ENCODE results near the gene RFX8. TPM values are rescaled to one million over a fixed set of nuclear protein-coding genes. Genes with fewer than 3 reads are reported as not detected.
A peak's percentile ranks its signal among the peaks of the same experiment; 100 is the strongest.

The RFX8 gene
- total RNA-seq, 6 donors from 2014 or later: 0.24 to 21.0 (median 0.80) TPM; not detected in 2

DNA sequence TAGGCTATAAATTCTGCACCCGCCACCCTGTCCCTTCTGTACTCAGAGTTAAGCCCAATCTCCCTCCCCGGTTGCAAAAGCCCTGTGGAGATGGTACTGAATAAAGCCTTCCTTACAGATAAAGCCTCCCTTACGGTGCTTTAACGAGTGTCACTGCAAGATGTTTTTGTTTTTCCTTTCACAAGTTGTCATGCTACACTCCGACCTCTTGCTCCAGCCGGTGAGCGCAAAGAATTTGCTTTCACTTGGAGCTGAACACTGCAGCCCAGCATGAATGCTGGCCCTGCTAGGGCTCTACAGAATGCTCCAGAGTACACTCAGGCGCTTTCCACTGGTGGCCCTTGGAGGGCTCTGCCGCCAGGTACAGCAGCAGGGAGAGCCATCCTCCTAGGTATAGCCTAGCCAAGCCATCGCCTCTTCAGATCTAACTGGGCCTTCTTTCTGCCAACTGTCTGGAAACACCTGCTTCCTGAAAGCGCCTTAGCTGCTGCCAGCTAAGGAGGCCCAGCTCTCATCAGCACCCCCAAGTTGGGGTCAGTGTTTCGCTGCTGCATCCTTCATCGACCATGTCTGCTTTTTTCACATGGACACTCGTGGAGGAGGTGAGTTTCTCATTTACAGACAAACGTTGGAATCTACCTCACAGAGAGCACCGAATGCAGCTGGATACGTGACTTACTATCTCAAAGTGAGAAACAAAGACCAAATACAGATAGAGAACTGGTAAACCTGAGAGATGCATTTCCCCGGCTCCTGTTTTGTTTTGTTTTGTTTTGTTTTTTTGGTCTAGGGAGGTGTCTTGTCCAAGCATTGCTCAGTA, 74.2 kb downstream of the RFX8 start:
- Histone ChIP-seq H3K9me3 (no peaks in the 10 kb centered on the region), H3K4me1 (no peaks in the 10 kb centered on the region), H3K4me3 (no peak overlapping the region), H3K27ac (no peak overlapping the region), H3K27me3 (no peaks in the 10 kb centered on the region), H3K36me3 (no peaks in the 10 kb centered on the region)
- DNase-seq: no peak
- 65% methylated on average over 18 of the region's 18 CpGs for WGBS, 2 donors
- ATAC-seq (ENCODE audit: low FRiP score in 2 of 2): peak in 1 of 2 donors; percentile 14
- TF ChIP-seq, protein P1, sequence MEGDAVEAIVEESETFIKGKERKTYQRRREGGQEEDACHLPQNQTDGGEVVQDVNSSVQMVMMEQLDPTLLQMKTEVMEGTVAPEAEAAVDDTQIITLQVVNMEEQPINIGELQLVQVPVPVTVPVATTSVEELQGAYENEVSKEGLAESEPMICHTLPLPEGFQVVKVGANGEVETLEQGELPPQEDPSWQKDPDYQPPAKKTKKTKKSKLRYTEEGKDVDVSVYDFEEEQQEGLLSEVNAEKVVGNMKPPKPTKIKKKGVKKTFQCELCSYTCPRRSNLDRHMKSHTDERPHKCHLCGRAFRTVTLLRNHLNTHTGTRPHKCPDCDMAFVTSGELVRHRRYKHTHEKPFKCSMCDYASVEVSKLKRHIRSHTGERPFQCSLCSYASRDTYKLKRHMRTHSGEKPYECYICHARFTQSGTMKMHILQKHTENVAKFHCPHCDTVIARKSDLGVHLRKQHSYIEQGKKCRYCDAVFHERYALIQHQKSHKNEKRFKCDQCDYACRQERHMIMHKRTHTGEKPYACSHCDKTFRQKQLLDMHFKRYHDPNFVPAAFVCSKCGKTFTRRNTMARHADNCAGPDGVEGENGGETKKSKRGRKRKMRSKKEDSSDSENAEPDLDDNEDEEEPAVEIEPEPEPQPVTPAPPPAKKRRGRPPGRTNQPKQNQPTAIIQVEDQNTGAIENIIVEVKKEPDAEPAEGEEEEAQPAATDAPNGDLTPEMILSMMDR (IDR thresholded peaks at IDR 0.05): no peak
- TF ChIP-seq EP300 (IDR thresholded peaks at IDR 0.05): no peak
- no peak for TF ChIP-seq POLR2AphosphoS5 (IDR thresholded peaks at IDR 0.05)
- no peak for TF ChIP-seq POLR2A (IDR thresholded peaks at IDR 0.05)

DNA sequence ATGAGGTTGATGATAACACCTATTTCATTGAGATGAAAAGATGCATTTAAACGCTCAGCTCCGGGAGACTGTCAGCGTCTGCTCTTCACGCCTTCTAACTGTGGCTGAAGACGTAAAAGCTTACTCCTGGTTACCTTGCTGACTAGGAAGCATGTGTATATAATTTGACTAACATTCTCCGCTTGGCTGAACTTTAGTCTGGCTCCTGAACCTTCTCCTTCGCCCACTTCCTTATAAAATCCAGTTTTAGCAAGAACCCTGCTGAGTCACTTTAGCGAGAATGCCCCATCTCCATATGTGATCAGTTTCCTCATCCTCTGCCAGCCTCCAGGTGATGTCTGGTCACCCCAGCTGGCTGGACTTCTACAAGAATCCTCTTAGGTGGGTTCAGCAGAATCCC, 74.9 kb downstream of the RFX8 start:
- Histone ChIP-seq H3K9me3 (no peaks in the 10 kb centered on the region), H3K4me1 (no peaks in the 10 kb centered on the region), H3K4me3 (no peak overlapping the region), H3K36me3 (no peaks in the 10 kb centered on the region), H3K27ac (no peak overlapping the region), H3K27me3 (no peaks in the 10 kb centered on the region)
- WGBS, 2 donors: 80 to 84% methylated on average over 8 of the region's 8 CpGs
- DNase-seq (peak in 1 of 2 donors; percentile 32), ATAC-seq (ENCODE audit: low FRiP score in 2 of 2) (peak in 1 of 2 donors; percentile 62)
- TF ChIP-seq POLR2AphosphoS5 (IDR thresholded peaks at IDR 0.05) (no peak), EP300 (IDR thresholded peaks at IDR 0.05) (no peak), POLR2A (IDR thresholded peaks at IDR 0.05) (no peak)
- TF ChIP-seq, protein P1 (IDR thresholded peaks at IDR 0.05): no peak

DNA sequence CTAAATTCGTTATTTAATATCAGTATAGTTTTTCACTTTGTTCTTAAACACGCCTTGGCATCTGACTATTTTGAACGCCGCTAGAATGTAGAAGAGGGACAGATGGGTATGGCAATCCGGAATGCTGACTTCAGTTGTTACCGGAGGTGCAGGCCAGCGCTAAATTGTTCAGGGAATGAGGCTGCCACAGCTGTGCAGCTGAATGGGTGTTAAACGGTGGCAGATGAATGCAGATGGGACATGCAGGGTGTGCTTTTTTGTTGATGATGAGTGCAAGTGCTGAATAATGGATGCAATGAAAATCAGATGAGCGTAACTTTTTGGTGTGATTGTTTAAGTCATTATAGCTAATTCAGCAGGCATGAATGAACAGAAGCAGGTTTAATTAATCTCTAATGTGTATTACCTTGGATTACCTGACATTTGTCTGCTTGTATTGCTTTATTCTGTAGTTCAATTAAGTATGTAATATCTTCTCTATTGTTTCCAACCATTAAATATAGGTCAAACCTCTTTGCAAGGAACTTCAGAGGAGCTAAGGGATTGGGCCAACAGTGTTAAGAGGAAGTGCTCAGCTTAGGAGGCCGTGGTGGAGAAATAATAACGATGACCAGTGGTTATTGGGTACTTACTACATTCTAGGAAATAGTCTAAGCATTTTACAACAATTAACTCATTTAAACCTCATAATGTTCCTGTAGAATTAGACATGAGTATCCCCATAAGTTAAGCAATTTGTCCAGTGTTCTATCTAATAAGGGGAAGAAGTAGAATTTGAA, 75.7 kb downstream of the RFX8 start:
- no peaks in the 10 kb centered on the region for H3K27me3 ChIP-seq
- ATAC-seq (ENCODE audit: low FRiP score in 2 of 2): peak in 1 of 2 donors; percentile 63
- DNase-seq: no peak
- no peak overlapping the region for H3K4me3 ChIP-seq
- TF ChIP-seq EP300 (IDR thresholded peaks at IDR 0.05): no peak
- no peak for TF ChIP-seq POLR2A (IDR thresholded peaks at IDR 0.05)
- TF ChIP-seq, protein P1 (IDR thresholded peaks at IDR 0.05): no peak
- TF ChIP-seq POLR2AphosphoS5 (IDR thresholded peaks at IDR 0.05): no peak
- WGBS, 2 donors: 84 to 86% methylated on average over 11 of the region's 11 CpGs
- no peaks in the 10 kb centered on the region for H3K36me3 ChIP-seq
- H3K4me1 ChIP-seq: no peaks in the 10 kb centered on the region
- no peak overlapping the region for H3K27ac ChIP-seq
- H3K9me3 ChIP-seq: no peaks in the 10 kb centered on the region

DNA sequence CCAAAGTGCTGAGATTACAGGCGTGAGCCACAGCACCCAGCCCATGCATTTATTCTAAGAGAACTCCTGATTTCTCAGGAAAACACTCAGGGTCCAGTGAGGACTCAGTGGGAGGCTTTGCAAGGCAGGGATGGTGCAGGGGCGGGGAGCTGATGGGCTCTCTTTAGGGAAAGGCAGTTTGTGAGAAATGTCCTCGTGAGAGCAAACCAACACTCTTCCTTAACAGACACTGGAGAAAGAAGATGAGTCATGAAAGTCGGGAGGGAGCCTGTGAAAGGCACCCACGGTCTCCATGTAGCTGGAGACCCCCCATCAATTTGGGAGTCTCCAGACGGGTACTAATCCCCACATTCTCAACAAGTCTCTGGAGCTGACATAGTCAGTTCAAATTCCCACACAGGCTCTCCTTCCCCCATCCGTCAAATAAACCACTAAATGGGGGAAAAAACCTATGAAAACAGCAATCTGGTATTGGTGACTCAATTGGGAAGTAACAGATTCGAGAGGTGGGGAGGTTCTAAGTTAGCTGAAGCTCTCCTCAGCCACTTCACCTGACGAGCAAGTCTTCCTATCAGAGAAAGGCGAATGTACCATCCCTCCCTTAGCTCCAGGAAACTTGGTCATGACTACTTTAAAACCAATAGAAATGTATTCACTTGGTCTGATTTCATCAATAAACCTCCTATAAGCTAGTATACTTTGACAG, 76.6 kb downstream of the RFX8 start:
- Histone ChIP-seq H3K4me3 (no peak overlapping the region), H3K27me3 (no peaks in the 10 kb centered on the region), H3K9me3 (no peaks in the 10 kb centered on the region), H3K4me1 (no peaks in the 10 kb centered on the region), H3K27ac (no peak overlapping the region), H3K36me3 (no peaks in the 10 kb centered on the region)
- no peak for ATAC-seq (ENCODE audit: low FRiP score in 2 of 2)
- DNase-seq: no peak
- TF ChIP-seq, protein P1 (IDR thresholded peaks at IDR 0.05): no peak
- TF ChIP-seq POLR2AphosphoS5 (IDR thresholded peaks at IDR 0.05) (no peak), POLR2A (IDR thresholded peaks at IDR 0.05) (no peak), EP300 (IDR thresholded peaks at IDR 0.05) (no peak)
- WGBS, 2 donors: 74 to 76% methylated on average over 10 of the region's 10 CpGs
